Kidney tubule cell (primary cell): ENCODE data around the gene ALPG.
"Not testable (repeated sequence)": the region's sequence is repeated elsewhere in the genome, so short reads cannot be mapped to it uniquely, and the experiment has no call there.

ENCODE experiments used
- DNase-seq: peaks from one replicate; pipeline ENCODE4 v3.0.0-alpha.2; 2018; ENCODE audit warnings: low spot score

ALPG gene

GRCh38 chr2:232420463-232421188 lies 14.0 kb downstream of the ALPG start:
- DNase-seq = peak; percentile 58

DNA sequence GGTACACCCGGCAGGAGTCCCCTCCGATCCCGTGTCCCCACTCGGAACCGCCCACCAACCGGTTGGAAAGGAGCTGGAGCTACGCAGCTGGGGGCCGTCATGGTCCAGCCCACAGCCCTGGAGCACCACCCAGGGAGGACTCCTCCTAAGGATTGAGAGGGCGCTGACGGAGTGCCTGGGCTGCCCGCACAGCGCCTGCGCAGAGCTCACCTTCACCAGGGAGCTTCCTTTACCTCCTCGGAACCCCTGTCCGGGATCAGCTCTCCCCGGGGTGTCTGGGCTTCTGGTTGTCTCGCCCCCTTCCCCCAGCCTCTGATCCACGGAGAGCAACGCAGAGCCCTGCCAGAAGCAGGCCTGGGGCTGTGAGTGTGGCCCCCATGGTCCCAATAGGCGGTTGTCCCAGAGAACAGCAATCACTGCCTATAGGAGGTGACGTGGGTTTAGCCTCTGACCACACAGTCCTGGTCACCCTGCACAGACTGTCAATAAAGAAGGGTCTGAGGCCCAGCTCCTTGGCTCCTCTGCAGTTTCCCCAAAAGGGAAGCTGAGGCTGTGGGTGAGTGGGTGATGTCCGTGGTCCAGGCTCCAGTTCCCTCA lies 14.6 kb downstream of the ALPG start:
- peak; percentile 7 for DNase-seq

- DNase-seq = no peak
These were observed 15.4 kb downstream of the ALPG start for GRCh38 chr2:232422051-232422450.

GRCh38 chr2:232422996-232423395 lies 16.4 kb downstream of the ALPG start:
- not testable (repeated sequence) for DNase-seq

GRCh38 chr2:232423407-232423806 lies 16.8 kb downstream of the ALPG start:
- DNase-seq = not testable (repeated sequence)

GRCh38 chr2:232431705-232432590 lies 25.3 kb downstream of the ALPG start:
- DNase-seq = no peak

DNA sequence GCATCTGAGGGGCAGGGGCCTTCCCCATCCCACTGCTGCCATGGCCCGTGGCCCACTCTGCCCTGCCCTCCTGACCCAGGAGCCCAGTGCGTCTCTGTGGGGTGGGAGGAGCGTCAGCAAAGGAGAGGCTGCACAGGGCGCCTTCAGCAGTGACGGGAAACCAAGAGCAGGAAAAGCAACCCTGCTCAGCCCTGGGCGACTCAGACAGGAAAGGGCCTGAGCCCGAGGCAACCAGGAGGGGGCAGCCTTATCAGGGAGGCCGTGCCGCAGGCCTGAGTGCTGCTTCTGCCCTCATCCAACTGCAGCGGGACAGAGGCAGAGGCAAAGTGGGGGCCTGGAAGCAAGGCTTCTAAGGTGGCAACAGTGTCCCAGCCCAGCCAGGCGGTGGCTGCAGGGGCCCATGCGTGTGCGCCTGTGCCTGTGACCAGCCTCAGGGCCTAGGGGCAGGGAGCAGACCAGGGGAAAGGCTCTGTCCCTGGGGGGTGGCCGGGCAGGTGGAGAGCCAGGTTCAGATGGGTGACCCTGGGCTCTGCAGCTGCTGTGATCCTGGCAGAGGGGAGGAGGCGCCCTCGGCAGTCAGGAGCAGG lies 26.0 kb downstream of the ALPG start:
- DNase-seq = no peak

DNA sequence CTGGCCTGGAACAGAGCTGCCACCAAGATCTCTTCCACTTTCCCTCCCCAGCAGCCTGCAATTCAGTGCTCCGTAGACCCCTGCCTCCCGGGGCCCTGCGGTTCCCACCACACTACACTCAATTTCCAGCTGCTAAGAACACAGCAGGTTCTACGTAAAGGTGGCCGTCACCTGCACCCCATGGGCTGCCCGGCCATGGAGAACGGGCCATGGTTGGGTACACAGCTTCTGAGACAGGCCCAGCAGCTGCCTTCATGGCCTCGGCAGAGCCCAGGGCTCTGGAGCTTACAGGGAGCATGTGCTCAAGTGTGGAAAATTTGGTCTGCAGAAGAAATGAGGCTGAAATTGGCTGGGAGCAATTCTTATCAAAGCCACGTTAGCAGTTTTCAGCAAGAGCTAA lies 27.0 kb downstream of the ALPG start:
- DNase-seq = not testable (repeated sequence)

DNA sequence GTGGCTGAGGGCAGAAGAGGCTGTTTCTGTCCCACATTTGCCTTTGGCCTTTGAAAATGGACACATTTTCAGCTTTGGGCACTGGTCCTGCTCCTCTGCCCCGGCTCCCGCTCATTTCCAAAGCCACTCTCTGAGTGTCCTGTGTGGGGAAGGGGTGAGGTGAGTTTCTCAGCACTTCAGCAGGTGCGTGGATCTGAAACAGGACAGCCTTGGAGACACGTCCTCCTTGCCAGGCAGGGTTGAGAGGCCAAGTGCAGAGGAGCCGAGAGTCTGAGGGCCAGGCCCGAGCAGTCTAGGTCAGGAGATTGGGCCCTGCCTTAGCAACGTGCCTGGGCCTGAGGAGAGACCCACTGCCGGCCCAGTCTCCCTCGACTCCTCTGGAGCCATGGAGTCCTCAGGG lies 27.4 kb downstream of the ALPG start:
- no peak for DNase-seq

GRCh38 chr2:232434563-232435374 lies 28.1 kb downstream of the ALPG start:
- no peak for DNase-seq

DNA sequence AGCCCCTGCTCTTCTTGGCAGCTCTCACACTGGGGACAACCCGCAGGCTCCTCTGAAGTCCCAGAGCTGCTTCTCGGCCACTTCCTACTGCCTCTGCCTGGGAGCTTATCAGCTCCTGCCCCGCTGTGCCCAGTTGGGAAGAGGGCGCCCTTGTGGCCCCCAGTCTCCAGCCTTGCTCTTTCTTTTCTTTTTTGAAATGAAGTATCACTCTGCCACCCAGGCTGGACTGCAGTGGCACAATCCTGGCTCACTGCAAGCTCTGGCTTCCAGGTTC lies 28.7 kb downstream of the ALPG start:
- no peak for DNase-seq

DNA sequence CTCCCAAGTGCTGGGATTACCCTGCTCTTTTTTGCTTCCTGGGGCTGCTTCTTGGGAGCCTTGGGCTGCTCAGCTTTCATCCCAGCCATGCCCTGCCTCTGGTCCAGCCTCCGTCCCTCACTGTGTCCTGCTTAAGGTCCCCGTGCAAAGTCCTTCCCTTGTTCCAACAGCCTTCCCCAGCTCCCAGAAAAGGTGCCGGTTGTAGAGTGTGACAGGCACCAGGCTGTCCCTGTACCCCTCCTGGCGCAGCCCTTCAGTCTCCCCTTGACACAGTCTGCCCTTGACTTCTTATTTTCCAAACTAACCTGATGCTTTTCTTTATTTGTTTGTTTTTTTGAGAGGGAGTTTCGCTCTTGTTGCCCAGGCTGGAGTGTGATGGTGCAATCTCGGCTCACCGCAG lies 29.2 kb downstream of the ALPG start:
- DNase-seq = no peak

DNA sequence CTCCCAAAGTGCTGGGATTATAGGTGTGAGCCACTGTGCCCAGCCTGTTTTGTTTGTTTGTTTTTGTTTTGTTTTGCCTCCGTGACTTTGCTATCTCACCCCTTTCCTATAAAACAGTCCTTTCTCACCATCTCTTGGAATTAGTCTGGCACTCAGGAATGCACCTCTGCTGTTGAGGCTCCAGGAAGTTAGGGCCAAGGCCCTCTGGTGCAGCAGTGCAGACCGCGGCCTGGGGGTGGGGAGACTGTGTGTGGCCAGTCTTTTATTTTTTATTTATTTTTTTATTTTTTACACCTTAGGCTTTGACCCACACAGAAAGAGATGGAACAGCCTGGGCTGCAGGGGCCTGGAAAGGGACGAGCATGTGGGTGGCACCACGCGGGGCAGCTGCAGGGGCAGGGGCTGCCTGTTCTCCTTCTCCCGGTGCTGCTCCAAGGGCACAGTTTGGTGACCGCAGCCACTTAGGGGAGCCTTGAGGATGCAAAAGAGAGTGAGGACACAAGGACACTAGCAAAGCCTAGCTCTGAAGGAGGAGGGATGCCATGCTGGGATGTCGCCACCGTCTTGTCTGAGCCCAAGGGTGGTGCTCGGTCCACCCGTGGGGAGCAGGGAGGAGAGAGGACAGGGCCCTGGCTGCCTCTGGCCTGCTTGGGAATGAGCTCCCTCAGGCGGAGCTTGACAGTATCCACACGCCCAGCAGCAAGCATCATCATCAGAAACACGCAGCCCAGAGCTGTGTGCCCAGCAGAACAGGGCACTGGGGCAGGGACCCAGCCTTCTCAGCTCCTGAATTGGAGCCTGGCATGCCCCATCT lies 29.9 kb downstream of the ALPG start:
- no peak for DNase-seq

DNA sequence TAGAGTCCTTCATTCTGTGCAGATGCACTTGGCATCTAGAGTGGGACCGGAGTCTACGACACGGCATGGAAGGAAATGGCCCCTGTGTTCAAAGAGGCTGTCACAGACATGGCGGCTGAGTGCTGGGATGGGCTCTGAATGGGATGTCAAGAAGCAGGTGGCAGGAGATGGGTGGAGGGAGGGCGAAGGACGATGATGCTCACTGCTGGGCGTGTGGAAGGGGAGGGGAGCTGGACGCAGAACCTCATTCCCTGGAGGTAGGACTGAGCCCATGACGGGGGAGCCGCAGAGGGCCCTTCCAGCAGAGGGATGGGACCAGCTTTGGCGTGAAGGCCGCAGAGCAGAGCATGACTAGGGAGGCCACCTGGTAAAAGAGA lies 30.5 kb downstream of the ALPG start:
- no peak for DNase-seq

GRCh38 chr2:232438091-232438490 lies 31.4 kb downstream of the ALPG start:
- no peak for DNase-seq

GRCh38 chr2:232438951-232439757 lies 32.5 kb downstream of the ALPG start:
- peak; percentile 18 for DNase-seq

- no peak for DNase-seq
These were observed 33.1 kb downstream of the ALPG start for GRCh38 chr2:232439758-232440135.

- peak; percentile 74 for DNase-seq
These were observed 33.8 kb downstream of the ALPG start for GRCh38 chr2:232440220-232441018.

DNA sequence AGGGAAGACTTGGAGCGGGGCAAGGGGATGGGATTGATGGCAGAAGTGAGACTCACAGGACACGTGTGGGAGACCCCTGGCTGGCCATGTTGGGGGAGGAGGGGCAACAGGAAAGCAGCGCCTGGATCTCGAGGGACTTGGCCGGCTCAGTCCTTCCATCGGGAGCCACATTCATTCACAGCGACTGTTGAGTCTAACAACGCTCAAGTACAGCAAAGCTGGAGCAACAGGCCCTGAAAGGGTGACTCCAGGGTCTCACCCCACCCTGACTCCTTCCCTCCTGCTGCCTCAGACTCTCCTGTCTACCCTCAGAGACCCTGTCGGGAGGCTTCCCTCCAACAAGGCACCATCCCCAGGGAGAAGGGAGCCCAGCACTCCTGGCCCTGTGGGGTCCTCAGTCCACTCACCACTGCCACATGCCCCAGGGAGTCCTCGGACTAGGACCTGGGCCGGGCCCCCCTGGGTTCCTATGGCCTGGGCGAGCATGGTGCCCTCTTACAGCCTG lies 34.6 kb downstream of the ALPG start:
- no peak for DNase-seq
